HepG2 (cell line): ENCODE measurements around the gene SNAPC4. TPM values are rescaled to one million over a fixed set of nuclear protein-coding genes. Genes with fewer than 3 reads are reported as not detected.

Source experiments
- ATF4 ChIP-seq, 2 experiments: fragments of 450-650 bp in 1 of 2; sonication (generic) in 1 of 2; formaldehyde crosslinking; IDR thresholded peaks; 2 replicates each; pipeline versions ENCODE4 v1.5.0 to v1.8.0; 2020 to 2022; ENCODE audit warnings: mild to moderate bottlenecking in 1 of 2, missing genetic modification reagents in 1 of 2
- CCAR2 ChIP-seq: fragments of 200-400 bp; formaldehyde crosslinking; optimal IDR thresholded peaks from 2 replicates; pipeline ENCODE3; 2018; ENCODE audit warnings: low read depth, mild to moderate bottlenecking, low read length, moderate library complexity
- HES4 ChIP-seq: sonication (generic); formaldehyde crosslinking; IDR thresholded peaks from 2 replicates; pipeline ENCODE4 v1.9.0; 2021; ENCODE audit warnings: mild to moderate bottlenecking, missing genetic modification reagents, borderline replicate concordance
- NR3C1 ChIP-seq: sonication (generic); formaldehyde crosslinking; IDR thresholded peaks from 2 replicates; pipeline ENCODE4 v1.4.0; 2020; ENCODE audit warnings: missing genetic modification reagents
- SNRNP70 ChIP-seq: fragments of 200-400 bp; formaldehyde crosslinking; IDR thresholded peaks from 2 replicates; pipeline ENCODE4 v1.6.1; 2017; ENCODE audit warnings: mild to moderate bottlenecking, low read depth, low read length, moderate library complexity
- SP2 ChIP-seq: sonication (generic); formaldehyde crosslinking; IDR thresholded peaks from 2 replicates; pipeline ENCODE4 v1.5.1; 2020; ENCODE audit warnings: mild to moderate bottlenecking, missing genetic modification reagents
- ZNF138 ChIP-seq: sonication (generic); formaldehyde crosslinking; IDR thresholded peaks from 2 replicates; pipeline ENCODE4 v1.5.0; 2020; ENCODE audit warnings: mild to moderate bottlenecking, low read depth, missing genetic modification reagents
- ZNF543 ChIP-seq: sonication (generic); formaldehyde crosslinking; IDR thresholded peaks from 2 replicates; pipeline ENCODE4 v1.4.0; 2020; ENCODE audit warnings: mild to moderate bottlenecking, missing genetic modification reagents
- ZNF766 ChIP-seq: sonication (generic); formaldehyde crosslinking; IDR thresholded peaks from 2 replicates; pipeline ENCODE4 v1.5.0; 2020; ENCODE audit warnings: missing genetic modification reagents, borderline replicate concordance
- polyA plus RNA-seq, 8 experiments: library from polyadenylated mRNA; depleted of rRNA in 3 of 8; stranded (reverse) in 7 of 8; unstranded in 1 of 8; fragments of >200 nt; fragmentation: Illumina TruSeq in 4 of 8; extraction: Trizol in 4 of 8; gene quantifications; 2 replicates each; pipeline versions ENCODE4 v1.2.1 to v1.2.3, GENCODE V29; 2011 to 2016; ENCODE audit warnings: low read depth in 4 of 8, missing spikeins in 1 of 8, mixed read lengths in 1 of 8; ENCODE audit not compliant: insufficient read depth in 1 of 8
- total RNA-seq, 5 experiments: library from RNA; depleted of rRNA; stranded (reverse); fragments of >200 nt; fragmentation: Illumina TruSeq; extraction: Trizol; gene quantifications; 2 replicates each; pipeline ENCODE4 v1.2.3, GENCODE V29; 2016; ENCODE audit warnings: low read depth in 1 of 5
- TF ChIP-seq, protein P1 (sequence below): sonication (generic); formaldehyde crosslinking; IDR thresholded peaks from 2 replicates; pipeline ENCODE4 v1.4.0; 2020; ENCODE audit warnings: low read depth, mild to moderate bottlenecking, missing genetic modification reagents

The SNAPC4 gene
- total and polyA plus RNA-seq, 2 of the 13 experiments (the other 11 are each of a cell fraction or from before 2014, with no cell fraction given): 2.0 to 6.0 TPM

DNA sequence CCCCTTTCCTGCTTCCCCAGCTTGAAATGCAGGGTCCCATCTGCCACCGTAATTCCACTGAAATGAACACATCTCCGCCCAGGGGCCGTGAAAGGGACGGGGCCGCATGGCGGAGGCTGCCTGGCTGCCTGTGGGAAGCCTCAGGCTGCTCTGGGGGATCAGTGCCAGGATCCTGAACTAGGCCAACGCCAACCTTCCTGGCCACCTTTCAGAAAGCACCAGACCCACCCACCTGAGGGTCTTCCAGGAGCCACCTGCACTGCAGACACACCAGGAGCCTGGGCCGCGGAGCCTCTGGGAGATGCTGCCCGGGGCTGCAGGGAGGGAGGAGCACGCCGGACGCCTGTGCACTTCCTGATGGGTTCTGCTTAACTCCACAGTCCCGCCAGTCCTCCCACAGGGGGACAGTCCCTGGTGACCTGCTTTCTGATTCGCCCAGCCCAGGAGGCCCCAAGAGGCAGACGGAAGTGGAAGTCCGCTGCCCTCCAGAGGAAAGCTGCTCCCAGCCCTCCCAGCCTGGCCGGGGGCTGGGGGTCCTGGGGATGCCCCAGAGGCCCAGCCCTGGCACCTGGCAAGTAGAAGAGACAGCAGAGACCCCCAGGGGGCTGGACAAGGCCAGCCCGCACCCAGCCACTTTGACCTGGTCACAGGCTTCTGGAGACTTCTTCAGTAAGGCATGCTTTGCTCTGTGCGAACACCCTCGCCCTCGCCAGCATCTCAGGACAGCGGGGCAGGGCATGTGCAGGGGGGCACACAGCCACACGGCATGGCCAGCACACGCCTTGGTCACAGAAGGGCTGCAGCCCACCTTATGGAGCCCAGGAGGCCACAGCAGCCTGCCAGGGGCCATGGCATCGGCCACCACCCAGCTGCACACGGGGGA lies 26.4 kb downstream of the SNAPC4 start, which contains the start of gene CARD9 (continued):
- TF ChIP-seq ATF4 (CRISPR knock-in tag; IDR thresholded peaks at IDR 0.05): no peak
- TF ChIP-seq ZNF138 (CRISPR knock-in tag): no peak
- TF ChIP-seq CCAR2: no peak
- no peak for TF ChIP-seq HES4 (CRISPR knock-in tag)
- TF ChIP-seq ZNF543 (CRISPR knock-in tag): peak; percentile 55; the same call in 1 of the 2 replicates
- no peak for TF ChIP-seq SP2 (CRISPR knock-in tag)
- TF ChIP-seq ZNF766 (CRISPR knock-in tag): 0 out of 2 replicates have a peak, but pooled peaks have one; percentile 38
- TF ChIP-seq NR3C1: no peak
- no peak for TF ChIP-seq SNRNP70
- TF ChIP-seq, protein P1, sequence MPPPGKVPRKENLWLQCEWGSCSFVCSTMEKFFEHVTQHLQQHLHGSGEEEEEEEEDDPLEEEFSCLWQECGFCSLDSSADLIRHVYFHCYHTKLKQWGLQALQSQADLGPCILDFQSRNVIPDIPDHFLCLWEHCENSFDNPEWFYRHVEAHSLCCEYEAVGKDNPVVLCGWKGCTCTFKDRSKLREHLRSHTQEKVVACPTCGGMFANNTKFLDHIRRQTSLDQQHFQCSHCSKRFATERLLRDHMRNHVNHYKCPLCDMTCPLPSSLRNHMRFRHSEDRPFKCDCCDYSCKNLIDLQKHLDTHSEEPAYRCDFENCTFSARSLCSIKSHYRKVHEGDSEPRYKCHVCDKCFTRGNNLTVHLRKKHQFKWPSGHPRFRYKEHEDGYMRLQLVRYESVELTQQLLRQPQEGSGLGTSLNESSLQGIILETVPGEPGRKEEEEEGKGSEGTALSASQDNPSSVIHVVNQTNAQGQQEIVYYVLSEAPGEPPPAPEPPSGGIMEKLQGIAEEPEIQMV: no peak
